ENCODE measurements around the gene JUN.

GRCh38 chr1:58745666-58746065 lies 38.2 kb downstream of the JUN start:
- TF ChIP-seq GATA3 (IDR thresholded peaks at IDR 0.05; ENCODE audit: low read depth, low read length) (no peak), GATA2 (IDR thresholded peaks at IDR 0.05; ENCODE audit: low read depth, low read length) (no peak)

Data from SH-SY5Y (cell line).